Cerebellar cortex (tissue), 1 donor: ENCODE results near the gene DUSP16.
"Not testable (repeated sequence)": the region's sequence is repeated elsewhere in the genome, so short reads cannot be mapped to it uniquely, and the experiment has no call there.

ENCODE experiments used
- DNase-seq: peaks from one replicate; pipeline ENCODE4 v3.0.0-alpha.2; 2015; ENCODE audit warnings: low spot score

DUSP16 gene

DNA sequence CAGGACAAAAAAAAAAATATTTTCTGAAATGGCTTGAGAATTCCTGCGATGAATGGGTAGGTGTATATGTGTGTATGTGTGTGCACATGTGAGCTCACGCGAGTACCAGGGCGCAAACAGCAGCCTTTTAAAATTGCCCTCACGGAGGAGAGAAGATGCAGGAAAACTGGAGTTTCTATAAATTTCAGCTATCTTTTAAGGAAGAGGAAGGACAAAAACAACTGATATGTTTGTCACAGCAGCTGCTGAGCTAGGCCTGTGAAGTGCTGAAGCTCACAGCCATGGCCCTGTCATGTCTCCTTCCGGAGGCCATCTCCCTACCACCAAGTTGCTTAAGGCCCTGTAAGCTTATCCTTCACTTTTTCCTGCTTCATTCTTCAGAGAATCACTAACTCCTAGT, 40.8 kb downstream of the DUSP16 start:
- no peak for DNase-seq

- DNase-seq = no peak
Observed at GRCh38 chr12:12521044-12521485, 41.6 kb downstream of the DUSP16 start.

GRCh38 chr12:12520273-12520672, 42.4 kb downstream of the DUSP16 start:
- DNase-seq = no peak

DNA sequence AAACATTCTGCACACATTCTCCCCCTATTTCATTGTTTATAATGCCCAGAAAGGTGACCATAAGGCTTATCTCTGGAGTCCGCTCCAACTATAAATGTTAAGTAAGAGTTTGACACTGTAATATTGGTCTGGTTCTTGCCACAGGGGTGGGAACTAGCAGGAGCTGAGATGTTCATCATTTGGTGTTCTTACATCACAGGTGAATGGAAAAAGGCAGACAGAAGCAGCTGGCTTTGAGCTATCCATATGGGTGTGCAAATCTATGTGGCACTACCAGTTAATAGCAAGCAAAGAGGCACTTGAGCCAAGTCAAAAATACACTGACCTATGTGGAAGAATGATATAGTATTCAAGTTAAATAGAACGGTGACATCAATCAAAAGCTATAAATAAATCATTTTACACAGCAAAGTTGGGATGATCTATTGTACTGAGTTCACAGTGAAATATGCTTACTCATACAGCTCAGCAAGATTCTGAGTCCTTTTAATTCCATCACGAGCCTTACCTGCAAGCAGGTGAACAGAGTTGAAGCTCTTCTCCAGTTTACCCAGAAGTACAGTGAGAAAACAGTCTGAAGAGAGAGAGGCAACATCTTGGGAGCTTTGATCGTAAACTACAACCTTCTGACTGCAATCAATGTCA, 43.2 kb downstream of the DUSP16 start:
- DNase-seq = no peak

DNA sequence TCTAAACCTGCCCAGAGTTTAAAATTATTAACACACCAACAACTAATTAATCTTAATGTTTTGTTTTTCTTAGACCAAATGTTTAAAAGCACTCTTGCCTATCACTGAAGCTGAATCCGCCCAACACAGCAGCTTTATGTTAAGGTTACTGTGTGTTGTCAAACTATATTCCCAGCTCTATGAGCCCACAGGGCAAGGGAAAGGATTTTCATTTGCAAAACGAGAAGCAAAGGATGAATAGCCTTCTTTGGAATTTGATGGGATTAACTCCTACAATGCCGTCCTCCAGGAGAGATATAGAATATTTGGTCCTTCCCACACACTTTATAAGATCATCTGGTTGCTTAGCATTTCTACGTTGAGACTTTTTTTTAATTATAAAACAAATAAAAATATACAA, 43.7 kb downstream of the DUSP16 start:
- no peak for DNase-seq

- no peak for DNase-seq
Observed at GRCh38 chr12:12518464-12518845, 44.2 kb downstream of the DUSP16 start.

- peak; percentile 55 for DNase-seq
Observed at GRCh38 chr12:12513416-12514006, 49.2 kb downstream of the DUSP16 start.

DNA sequence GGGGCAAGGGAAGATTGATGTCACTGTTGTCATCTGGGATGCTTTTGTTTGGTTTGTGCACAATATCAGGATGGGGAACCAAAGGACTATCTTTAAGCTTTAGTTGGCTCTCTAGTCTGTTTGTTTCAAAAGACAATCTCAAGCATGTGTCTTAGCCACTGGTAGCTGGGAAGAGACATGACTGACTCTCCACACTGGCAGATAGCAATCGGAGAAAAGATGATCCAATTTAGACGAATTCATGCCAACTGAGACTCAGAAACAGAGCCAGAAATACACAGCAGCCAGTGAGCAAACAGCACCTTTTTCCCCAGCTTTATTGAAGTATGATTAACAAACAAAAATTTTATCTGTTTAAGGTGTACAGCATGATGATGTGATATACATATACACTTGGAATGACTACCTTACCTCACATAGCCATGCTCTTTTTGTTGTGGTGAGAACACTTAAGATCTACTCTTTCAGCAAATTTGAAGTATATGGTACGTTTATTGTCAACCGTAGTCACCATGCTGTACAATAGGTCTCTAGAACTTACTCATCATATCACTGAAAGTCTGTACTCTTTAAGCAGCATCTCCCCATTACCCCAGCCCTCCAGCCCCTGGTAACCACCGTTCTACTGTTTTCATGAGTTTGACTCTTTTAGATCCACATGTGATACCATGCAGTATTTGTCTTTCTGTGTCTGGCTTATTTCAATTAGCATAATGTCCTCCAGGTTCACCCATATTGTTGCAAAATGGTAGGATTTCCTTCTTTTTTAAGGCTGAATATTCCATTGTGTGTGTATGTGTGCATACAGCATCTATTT, 50.6 kb downstream of the DUSP16 start:
- peak; percentile 31 for DNase-seq

GRCh38 chr12:12511021-12511783, 51.5 kb downstream of the DUSP16 start:
- no peak for DNase-seq

GRCh38 chr12:12510551-12510950, 52.1 kb downstream of the DUSP16 start:
- DNase-seq = no peak

- no peak for DNase-seq
Observed at GRCh38 chr12:12510141-12510540, 52.5 kb downstream of the DUSP16 start.

GRCh38 chr12:12508612-12509011, 54.1 kb downstream of the DUSP16 start:
- no peak for DNase-seq

DNA sequence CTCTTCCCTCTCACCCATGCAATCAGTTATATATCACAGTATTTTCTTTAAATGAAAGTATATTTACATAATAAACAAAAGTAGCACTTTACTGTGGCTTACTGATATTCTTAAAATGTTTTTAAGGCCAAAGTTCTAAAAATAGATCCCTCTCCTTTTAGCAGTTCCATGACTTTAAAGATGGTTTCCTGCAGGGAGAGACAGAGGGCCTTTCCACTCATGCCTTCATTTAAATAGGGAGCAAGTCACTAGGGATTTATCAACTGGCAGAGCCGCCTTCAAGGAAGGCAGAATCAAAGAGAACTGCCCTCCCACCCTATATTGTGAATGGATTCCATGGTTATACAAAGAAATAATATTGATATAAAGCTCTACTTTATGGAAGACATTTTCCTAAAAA, 55.5 kb downstream of the DUSP16 start:
- DNase-seq = no peak

DNA sequence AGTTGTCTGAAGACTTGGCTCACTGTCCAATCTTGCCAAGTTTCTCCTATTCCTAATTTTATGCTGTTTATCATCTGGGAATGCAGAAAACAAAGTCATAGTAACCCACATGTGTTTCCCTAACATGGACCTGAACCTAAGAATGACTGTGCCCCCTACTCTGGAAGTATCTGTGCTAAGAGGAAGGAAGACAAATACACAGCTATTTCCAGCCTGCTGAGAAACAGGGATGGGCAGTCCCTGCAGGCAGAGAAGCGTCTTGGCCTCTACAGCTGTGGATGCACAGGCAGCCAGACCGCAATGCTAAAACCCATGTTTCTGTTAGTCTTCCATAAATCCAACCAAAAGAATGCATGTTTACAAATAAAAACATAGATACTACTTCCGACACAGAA, 56.2 kb downstream of the DUSP16 start:
- no peak for DNase-seq

DNA sequence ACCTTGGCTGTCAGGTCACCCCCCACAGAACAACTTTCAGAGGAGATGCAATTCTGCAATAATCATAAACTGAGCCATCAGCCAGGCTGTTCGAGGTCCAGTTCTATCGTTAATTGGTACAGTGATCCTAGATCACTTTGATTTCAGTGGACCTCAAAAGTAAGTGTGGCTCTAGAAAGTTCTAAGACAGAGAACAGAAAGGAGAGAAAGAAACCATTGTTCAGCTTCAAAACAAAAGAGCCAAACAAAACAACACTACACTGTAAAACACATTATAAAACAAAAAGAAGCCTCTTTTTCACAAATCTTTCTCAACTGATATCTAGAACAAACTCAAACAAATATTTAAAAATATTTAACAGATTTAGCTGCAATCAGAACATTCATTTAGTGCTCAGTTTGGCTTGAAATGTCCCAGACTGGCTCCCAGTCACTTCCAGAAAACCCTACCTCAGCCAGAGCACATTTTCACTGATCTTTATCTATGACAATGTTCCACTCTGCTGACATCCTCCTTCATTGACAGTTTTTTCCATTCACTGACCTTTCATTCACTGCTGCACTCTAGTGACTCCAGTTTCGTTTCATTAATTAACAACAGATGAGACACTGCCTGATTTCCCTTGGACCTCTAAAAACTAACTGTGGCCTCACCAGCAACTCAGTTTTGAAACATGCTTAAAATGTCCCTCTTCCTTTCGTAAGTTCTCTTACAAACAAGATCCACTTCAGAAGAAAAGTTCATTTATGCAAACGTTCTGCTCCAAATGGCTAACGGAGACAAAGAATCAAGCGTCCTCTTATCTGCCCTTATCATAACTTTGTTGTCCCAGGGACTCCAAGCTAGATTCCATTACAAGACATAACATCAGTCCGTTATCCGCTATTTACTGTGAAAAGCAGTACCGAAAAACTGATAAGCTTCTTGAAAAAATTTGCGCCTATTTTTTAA, 56.8 kb downstream of the DUSP16 start:
- DNase-seq = no peak

GRCh38 chr12:12503384-12504078, 59.1 kb downstream of the DUSP16 start:
- no peak for DNase-seq

- no peak for DNase-seq
Observed at GRCh38 chr12:12502815-12503151, 59.9 kb downstream of the DUSP16 start.

DNA sequence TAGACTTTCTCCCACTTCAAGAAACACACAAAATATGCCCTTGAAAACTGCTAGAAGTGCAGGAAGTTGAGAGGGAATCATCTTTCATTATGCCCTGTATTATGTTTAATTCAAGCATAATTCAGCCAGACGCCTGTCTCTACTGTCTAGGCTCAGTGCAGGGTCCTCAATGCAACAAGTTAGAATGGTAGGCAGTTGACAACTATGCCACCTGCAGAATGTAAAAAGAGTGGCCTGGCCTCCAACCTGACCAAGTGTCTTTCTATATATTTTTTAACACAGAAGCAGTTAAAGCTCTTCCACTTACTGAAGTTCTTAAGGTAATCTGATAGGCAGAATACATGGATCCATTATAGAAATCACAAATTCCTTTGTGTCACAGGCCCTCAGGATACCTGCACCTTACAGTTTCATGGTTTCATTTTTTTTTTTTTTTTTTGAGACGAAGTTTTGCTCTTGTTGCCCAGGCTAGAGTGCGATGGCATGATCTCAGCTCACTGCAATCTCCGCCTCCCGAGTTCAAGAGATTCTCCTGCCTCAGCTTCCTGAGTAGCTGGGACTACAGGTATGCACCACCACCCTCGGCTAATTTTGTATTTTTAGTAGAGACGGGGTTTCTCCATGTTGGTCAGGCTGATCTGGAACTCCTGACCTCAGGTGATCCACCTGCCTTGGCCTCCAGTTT, 60.4 kb downstream of the DUSP16 start:
- DNase-seq = not testable (repeated sequence)

DNA sequence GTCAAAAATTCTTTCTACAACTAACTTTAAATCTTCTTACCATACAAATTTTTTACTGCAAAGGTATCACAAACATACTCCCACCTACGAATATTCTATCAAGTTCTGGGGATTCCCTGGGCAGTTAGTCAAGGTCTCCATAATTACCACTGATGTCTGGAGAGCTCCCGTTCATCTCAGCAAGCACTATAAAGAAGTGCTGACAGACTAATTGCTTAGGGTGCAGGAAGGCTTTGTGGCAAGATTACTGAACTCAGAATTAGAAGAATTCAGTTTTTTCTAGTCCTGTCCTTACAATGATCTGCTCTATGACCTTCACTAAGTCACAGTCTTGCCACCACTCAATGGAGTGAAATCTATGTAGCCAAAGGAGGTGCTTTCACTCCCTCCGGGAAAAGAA, 61.5 kb downstream of the DUSP16 start:
- no peak for DNase-seq

DNA sequence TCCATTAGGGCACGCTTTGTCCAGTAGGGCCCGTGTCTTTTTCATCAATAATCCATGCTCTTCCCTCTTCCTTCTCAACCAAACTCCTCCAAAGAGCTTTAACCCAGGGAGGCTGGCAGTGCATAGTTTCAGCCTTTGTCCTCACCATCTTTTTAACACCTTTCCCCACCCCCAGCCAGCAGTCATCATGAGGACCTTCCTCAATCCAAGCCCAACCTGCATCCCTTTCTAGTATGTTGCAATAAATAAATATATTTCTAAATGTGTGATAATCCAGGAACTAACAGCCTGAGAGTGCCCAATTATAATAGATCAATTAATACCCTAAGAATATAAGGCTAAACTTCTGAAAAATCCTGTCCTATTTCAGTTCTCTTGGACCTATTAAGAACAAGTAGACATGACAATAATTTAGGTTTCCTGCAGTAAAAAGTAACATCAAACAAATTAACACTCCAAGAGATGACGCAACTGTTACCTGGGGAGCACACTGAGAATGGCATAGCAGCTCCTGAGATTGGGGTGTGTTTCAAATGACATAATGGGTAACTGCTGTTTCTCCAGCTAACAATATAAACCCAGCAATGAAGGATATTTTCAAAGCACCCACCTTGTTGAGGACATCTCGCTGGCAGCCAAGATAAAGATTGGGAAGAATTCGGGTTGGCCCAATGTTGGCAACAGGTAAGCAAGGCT, 62.6 kb downstream of the DUSP16 start:
- no peak for DNase-seq
